Measurements from ENCODE around the gene SARNP.
A peak's percentile ranks its signal among the peaks of the same experiment; 100 is the strongest.

SARNP gene

GRCh38 chr12:55806982-55807381, 10.5 kb downstream of the SARNP start:
- TF ChIP-seq CTCF (IDR thresholded peaks at IDR 0.05), result no peak

GRCh38 chr12:55797550-55797949, 20.0 kb downstream of the SARNP start:
- no peak for TF ChIP-seq CTCF (IDR thresholded peaks at IDR 0.05)

- peak; percentile 64 for TF ChIP-seq CTCF (IDR thresholded peaks at IDR 0.05)
Measured at GRCh38 chr12:55797068-55797467, 20.5 kb downstream of the SARNP start.

GRCh38 chr12:55795950-55796349, 21.6 kb downstream of the SARNP start:
- TF ChIP-seq CTCF (IDR thresholded peaks at IDR 0.05), result no peak

- no peak for TF ChIP-seq CTCF (IDR thresholded peaks at IDR 0.05)
Measured at GRCh38 chr12:55789893-55790292, 27.6 kb downstream of the SARNP start.

- TF ChIP-seq CTCF (IDR thresholded peaks at IDR 0.05), result no peak
Measured at GRCh38 chr12:55789171-55789570, 28.4 kb downstream of the SARNP start.

GRCh38 chr12:55788546-55788945, 29.0 kb downstream of the SARNP start:
- no peak for TF ChIP-seq CTCF (IDR thresholded peaks at IDR 0.05)

GRCh38 chr12:55780685-55781084, 36.8 kb downstream of the SARNP start:
- no peak for TF ChIP-seq CTCF (IDR thresholded peaks at IDR 0.05)
